Stimulated activated CD8-positive, alpha-beta memory T cell treated with anti-CD3 and anti-CD28 coated beads, Interleukin-7, amount 100 ng/mL, for 4 hours (primary cell): Measurements from ENCODE around the gene LHFPL3.

Experiments used
- DNase-seq, 2 donors: peaks; one replicate each; pipeline ENCODE4 v3.0.0-alpha.2; 2020; ENCODE audit warnings: low read depth in 2 of 2

Gene LHFPL3

DNA sequence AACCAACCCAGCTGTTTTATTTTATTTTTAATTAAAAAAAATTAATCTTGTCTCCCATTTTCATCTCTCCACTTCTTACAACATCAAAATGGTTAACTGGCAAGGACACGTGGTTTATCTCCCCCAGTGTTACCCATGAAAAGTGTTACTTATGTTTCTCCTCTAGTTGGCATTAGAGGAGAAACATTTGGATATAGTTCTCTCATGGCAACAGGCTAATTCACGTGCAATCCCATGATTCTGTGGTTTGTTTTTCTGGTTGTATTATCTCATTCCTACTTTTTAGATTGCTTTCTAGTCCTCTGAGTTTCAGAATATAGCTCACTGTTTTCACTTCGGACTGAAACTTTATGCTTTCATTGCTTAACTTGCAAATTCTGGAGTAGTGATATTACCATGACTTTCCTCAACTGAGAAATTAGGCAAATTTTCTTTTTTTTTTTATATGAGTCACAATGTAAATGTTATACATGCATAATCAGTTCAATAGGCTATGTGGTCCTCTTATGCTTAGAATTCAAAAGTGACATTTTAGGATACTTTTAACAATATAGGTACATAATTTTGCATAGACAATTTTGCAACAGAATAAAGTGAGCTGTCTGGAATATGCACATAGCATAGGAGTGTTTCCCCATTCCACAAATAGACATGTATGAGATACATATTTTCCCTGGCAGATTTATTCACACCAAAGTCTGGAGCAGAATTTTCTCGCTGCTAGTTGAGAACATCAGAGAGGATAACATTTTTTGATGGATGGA is 43.0 kb downstream of the LHFPL3 start:
- no peak for DNase-seq

- DNase-seq, result no peak
These were observed 43.6 kb downstream of the LHFPL3 start for GRCh38 chr7:104371980-104372357.

- no peak for DNase-seq
These were observed 54.2 kb downstream of the LHFPL3 start for GRCh38 chr7:104382616-104383015.

DNA sequence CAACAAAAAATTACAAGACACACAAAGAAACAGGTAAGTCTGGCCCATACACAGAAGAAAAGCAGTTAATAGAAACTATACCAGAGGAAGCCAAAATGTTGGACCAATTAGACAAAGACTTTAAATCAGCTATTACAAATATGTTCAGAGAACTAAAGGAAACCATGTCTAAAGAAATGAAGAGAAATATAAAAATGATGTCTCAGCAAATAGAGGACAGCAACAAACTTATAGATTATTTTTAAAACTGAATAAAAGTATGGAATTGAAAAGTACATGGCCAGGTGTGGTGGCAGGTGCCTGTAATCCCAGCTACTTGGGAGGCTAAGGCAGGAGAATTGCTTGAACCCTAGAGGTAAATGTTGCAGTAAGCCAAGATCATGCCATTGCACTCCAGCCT is 58.5 kb downstream of the LHFPL3 start:
- no peak for DNase-seq

- DNase-seq, result no peak
These were observed 59.8 kb downstream of the LHFPL3 start for GRCh38 chr7:104388222-104388621.

- DNase-seq, result no peak
These were observed 66.8 kb downstream of the LHFPL3 start for GRCh38 chr7:104395162-104395561.

GRCh38 chr7:104397442-104397841 is 69.0 kb downstream of the LHFPL3 start:
- no peak for DNase-seq

- DNase-seq, result no peak
These were observed 80.0 kb downstream of the LHFPL3 start for GRCh38 chr7:104408371-104408770.

DNA sequence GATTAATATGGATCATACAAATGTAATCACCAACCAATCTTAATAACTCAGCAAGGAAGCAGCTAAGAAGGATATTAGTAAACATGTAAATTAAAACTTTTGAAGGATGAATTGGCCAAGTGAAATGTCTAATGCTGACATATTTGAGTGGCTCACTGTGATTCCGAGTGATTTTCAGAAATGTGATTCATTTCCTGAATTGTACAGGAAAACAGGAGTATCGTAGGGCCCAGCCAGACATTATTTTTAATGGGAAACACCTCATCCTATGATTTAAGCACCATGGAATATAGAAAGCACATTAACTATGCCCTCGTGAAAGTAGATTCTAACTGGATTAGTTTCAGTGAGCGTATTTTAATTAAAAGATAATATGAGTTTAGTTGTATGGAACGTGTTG is 82.3 kb downstream of the LHFPL3 start:
- DNase-seq, result no peak

DNA sequence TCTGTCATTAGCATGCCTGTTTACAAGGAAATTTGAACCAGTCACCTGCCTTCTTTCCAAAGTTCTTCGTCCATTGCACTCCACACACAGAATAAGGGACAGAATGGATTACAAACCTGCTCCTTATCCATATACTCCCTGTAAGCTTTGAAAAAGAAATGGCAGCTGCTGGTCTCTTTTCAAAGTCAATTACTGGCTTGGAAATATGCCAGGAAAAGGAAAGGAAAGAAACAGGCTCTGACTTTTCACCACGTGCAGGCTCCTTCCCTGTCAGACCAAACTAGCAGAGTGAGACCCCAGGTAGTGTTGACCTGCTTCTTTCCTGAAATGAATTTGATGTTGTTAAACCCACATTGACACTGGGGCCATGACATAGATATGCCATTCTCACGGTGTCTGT is 84.5 kb downstream of the LHFPL3 start:
- DNase-seq, result no peak

GRCh38 chr7:104414216-104414615 is 85.8 kb downstream of the LHFPL3 start:
- DNase-seq, result no peak

- no peak for DNase-seq
These were observed 87.3 kb downstream of the LHFPL3 start for GRCh38 chr7:104415700-104416099.

- no peak for DNase-seq
These were observed 88.5 kb downstream of the LHFPL3 start for GRCh38 chr7:104416866-104417393.

- DNase-seq, result no peak
These were observed 103.5 kb downstream of the LHFPL3 start for GRCh38 chr7:104431930-104432329.

- no peak for DNase-seq
These were observed 105.7 kb downstream of the LHFPL3 start for GRCh38 chr7:104434129-104434528.

- no peak for DNase-seq
These were observed 114.1 kb downstream of the LHFPL3 start for GRCh38 chr7:104442481-104442880.

- DNase-seq, result no peak
These were observed 115.6 kb downstream of the LHFPL3 start for GRCh38 chr7:104444017-104444416.

GRCh38 chr7:104445393-104445792 is 117.0 kb downstream of the LHFPL3 start:
- no peak for DNase-seq

DNA sequence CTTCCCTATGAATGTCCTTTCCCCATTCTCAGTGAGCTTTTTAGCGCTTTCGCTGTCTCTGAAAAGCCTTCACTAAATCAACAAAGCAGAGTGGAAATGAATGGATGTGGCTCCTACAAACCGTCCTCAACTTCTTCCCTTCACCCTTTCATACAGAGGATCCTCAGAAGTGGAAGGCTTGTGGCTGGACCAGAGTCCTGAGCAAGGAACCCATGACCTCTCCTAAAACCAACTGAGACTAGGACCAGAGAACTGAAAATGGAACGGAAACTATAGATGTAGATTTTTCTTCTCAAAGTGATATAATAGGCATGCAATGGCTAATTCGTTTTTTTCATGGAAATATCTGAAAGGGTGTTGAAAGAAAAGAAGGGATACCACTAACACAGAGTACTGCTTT is 122.5 kb downstream of the LHFPL3 start:
- DNase-seq, result no peak

DNA sequence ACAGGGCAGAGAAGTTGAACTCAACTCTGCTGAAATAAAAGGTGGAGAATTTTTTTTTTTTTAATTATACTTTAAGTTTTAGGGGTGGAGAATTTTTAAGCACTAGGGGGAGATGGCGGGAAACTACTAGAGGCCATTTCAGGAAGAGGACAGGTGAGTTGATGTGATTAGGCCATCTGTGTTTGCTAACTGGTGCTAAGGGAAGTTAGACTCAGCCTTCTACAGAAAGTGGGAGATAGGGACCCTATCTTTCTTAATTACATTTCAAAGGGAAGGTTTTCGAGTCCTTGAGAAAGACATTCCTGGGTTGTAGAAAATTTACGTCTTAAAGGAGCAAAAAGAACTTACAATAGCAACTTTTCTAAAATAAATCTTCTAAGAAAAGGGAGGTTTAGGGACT is 124.8 kb downstream of the LHFPL3 start:
- no peak for DNase-seq

GRCh38 chr7:104458875-104459274 is 130.5 kb downstream of the LHFPL3 start:
- no peak for DNase-seq

DNA sequence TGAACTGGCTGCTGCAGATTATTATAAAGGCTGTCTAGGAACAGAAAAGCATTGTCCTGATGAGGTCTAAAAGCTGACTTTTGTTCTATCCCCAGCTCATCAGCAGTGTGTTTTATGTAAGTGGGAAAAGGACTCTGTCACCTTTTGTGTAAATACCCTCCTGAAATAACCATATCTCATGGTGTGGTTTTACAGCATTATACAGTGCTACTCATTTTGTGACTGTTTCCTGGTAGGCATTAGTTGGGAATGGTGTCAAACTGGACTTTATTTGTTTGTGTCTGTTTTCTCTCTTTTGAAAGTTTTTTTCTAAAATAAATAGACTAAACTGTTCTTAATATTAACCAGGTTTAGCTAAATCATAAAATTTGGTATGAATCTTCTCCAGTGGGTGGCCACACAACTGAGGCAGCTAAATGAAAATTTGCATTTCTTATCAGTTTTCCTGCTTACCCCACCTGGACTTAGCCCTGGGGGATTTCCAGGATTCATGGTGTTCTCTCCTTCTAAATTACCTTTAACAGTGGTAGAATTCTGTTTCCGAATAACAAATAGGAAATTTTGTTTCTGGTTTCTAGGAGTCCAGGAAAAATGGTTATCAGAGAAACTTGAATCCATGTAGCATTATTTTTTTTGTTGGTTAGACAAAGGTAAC is 140.9 kb downstream of the LHFPL3 start:
- DNase-seq, result no peak

DNA sequence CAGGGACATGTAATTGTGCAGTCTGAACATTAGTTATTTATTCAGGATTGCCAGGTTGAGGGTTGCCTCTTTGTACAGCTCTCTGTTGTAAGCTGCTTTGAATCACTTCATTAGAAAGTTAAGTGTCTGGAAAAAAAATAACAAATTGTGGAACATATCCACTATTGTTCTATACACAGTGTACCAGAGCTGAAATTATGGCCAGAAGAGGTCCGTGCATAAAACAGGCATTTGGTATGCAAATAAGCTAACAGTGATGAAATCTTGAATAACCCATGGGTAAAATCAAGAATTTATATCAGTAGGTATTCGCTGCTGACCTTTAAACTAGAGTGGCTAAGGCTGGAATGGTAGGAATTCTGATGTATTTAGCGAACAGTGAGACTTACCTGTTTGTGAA is 152.1 kb downstream of the LHFPL3 start:
- DNase-seq, result no peak
